GM12878 (cell line): ENCODE results near the gene FAM193A. TPM values are rescaled to one million over a fixed set of nuclear protein-coding genes. Genes with fewer than 3 reads are reported as not detected.
A peak's percentile ranks its signal among the peaks of the same experiment; 100 is the strongest.

ENCODE experiments used
- ATF3 ChIP-seq: IDR thresholded peaks from 2 replicates; pipeline ENCODE4 v1.6.1; 2011; ENCODE audit warnings: low read depth, mild to moderate bottlenecking, low read length, moderate library complexity, borderline replicate concordance; ENCODE audit errors: extremely low read depth
- BCL3 ChIP-seq: IDR thresholded peaks from 2 replicates; pipeline ENCODE4 v1.6.1; 2011; ENCODE audit warnings: borderline replicate concordance, low read depth, mild to moderate bottlenecking, moderate library complexity, low read length; ENCODE audit not compliant: insufficient read depth, poor library complexity, severe bottlenecking
- BHLHE40 ChIP-seq, 2 experiments: fragments of 450-650 bp in 1 of 2; IDR thresholded peaks; 2 replicates each; pipeline ENCODE4 v1.6.1; 2011 to 2017; ENCODE audit warnings: low read depth in 2 of 2, borderline replicate concordance in 1 of 2, improper control_type of control experiment in 1 of 2, low read length in 1 of 2, mild to moderate bottlenecking in 1 of 2
- CBFB ChIP-seq: IDR thresholded peaks from 2 replicates; pipeline ENCODE4 v1.6.1; 2016; ENCODE audit warnings: antibody characterized with exemption, low read depth
- CHD1 ChIP-seq: IDR thresholded peaks from 2 replicates; pipeline ENCODE4 v1.6.1; 2012; ENCODE audit warnings: low read depth, low read length, improper control_type of control experiment
- CREB1 ChIP-seq: IDR thresholded peaks from 2 replicates; pipeline ENCODE4 v1.6.1; 2012; ENCODE audit warnings: low read depth, mild to moderate bottlenecking, inconsistent platforms
- CREM ChIP-seq: IDR thresholded peaks from 2 replicates; pipeline ENCODE4 v1.6.1; 2014; ENCODE audit warnings: antibody characterized with exemption, low read depth
- DPF2 ChIP-seq: fragments of 450-650 bp; IDR thresholded peaks from 2 replicates; pipeline ENCODE4 v1.6.1; 2017; ENCODE audit warnings: mild to moderate bottlenecking
- E2F4 ChIP-seq: IDR thresholded peaks from 2 replicates; pipeline ENCODE4 v1.6.1; 2012; ENCODE audit warnings: low read depth, low read length, improper control_type of control experiment
- EGR1 ChIP-seq, 2 experiments: IDR thresholded peaks; 1 replicate in 1 of 2; 2 replicates in 1 of 2; pipeline ENCODE4 v1.6.1; 2011 to 2012; ENCODE audit warnings: low read depth in 2 of 2, low read length in 2 of 2, borderline replicate concordance in 1 of 2, mild to moderate bottlenecking in 1 of 2, moderate library complexity in 1 of 2
- ESRRA ChIP-seq: IDR thresholded peaks from 2 replicates; pipeline ENCODE4 v1.6.1; 2012; ENCODE audit warnings: mild to moderate bottlenecking, low read length, improper control_type of control experiment
- ETV6 ChIP-seq, 2 experiments: fragments of 450-650 bp in 1 of 2; IDR thresholded peaks in 1 of 2; conservative IDR thresholded peaks in 1 of 2; 2 replicates each; pipeline ENCODE4 v1.6.1; 2014; ENCODE audit warnings: antibody characterized with exemption in 1 of 2, borderline replicate concordance in 1 of 2, low read depth in 1 of 2, mild to moderate bottlenecking in 1 of 2, moderate library complexity in 1 of 2
- GABPA ChIP-seq: IDR thresholded peaks from 2 replicates; pipeline ENCODE4 v1.6.1; 2014; ENCODE audit warnings: antibody characterized with exemption, low read depth, mild to moderate bottlenecking, inconsistent platforms
- GATAD2B ChIP-seq: fragments of 450-650 bp; conservative IDR thresholded peaks from 2 replicates; pipeline ENCODE4 v1.6.1; 2017; ENCODE audit warnings: low read depth, mild to moderate bottlenecking, moderate library complexity
- KLF5 ChIP-seq: fragments of 450-650 bp; IDR thresholded peaks from 2 replicates; pipeline ENCODE4 v1.6.1; 2014; ENCODE audit warnings: mild to moderate bottlenecking; ENCODE audit not compliant: partially characterized antibody
- MEF2B ChIP-seq: fragments of 450-650 bp; IDR thresholded peaks from 2 replicates; pipeline ENCODE4 v1.6.1; 2018; ENCODE audit warnings: mild to moderate bottlenecking, moderate library complexity; ENCODE audit not compliant: partially characterized antibody, poor library complexity, severe bottlenecking
- MXI1 ChIP-seq: fragments of 150-350 bp; IDR thresholded peaks from 2 replicates; pipeline ENCODE4 v1.6.1; 2011; ENCODE audit warnings: low read depth, mild to moderate bottlenecking, inconsistent platforms, low read length, improper control_type of control experiment
- NRF1 ChIP-seq: conservative IDR thresholded peaks from 2 replicates; pipeline ENCODE4 v1.6.1; 2011; ENCODE audit warnings: mild to moderate bottlenecking, low read depth, low read length, improper control_type of control experiment
- PBX3 ChIP-seq: IDR thresholded peaks from 2 replicates; pipeline ENCODE4 v1.6.1; 2011; ENCODE audit warnings: mild to moderate bottlenecking, low read depth, low read length, moderate library complexity; ENCODE audit not compliant: insufficient replicate concordance
- POLR2AphosphoS2 ChIP-seq: IDR thresholded peaks from 2 replicates; pipeline ENCODE4 v1.6.1; 2011; ENCODE audit warnings: low read depth, mild to moderate bottlenecking, low read length, improper control_type of control experiment, moderate library complexity
- RBBP5 ChIP-seq: fragments of 200-600 bp; sonication (generic); conservative IDR thresholded peaks from 2 replicates; pipeline ENCODE4 v1.6.1; 2016
- RCOR1 ChIP-seq: conservative IDR thresholded peaks from 2 replicates; pipeline ENCODE4 v1.6.1; 2012; ENCODE audit warnings: low read depth, low read length, improper control_type of control experiment
- RFX5 ChIP-seq: IDR thresholded peaks from 2 replicates; pipeline ENCODE4 v1.6.1; 2011; ENCODE audit warnings: low read depth, low read length, improper control_type of control experiment
- SP1 ChIP-seq: IDR thresholded peaks from one replicate; pipeline ENCODE4 v1.6.1; 2011; ENCODE audit warnings: low read depth, low read length
- SUPT20H ChIP-seq: IDR thresholded peaks from 2 replicates; pipeline ENCODE4 v1.6.1; 2011; ENCODE audit warnings: low read depth, mild to moderate bottlenecking, low read length, moderate library complexity, borderline replicate concordance; ENCODE audit not compliant: control insufficient read depth
- TAF1 ChIP-seq: IDR thresholded peaks from 2 replicates; pipeline ENCODE4 v1.6.1; 2011; ENCODE audit warnings: mild to moderate bottlenecking, low read depth, low read length, borderline replicate concordance
- TARDBP ChIP-seq: IDR thresholded peaks from 2 replicates; pipeline ENCODE4 v1.6.1; 2016; ENCODE audit warnings: borderline replicate concordance
- WRNIP1 ChIP-seq: IDR thresholded peaks from 2 replicates; pipeline ENCODE4 v1.6.1; 2011; ENCODE audit warnings: low read depth, low read length, improper control_type of control experiment, borderline replicate concordance
- ZNF24 ChIP-seq: fragments of 450-650 bp; IDR thresholded peaks from 2 replicates; pipeline ENCODE4 v1.6.1; 2017; ENCODE audit warnings: antibody characterized with exemption, mild to moderate bottlenecking
- polyA plus RNA-seq, 11 experiments: library from polyadenylated mRNA; depleted of rRNA in 4 of 11; unstranded in 6 of 11; stranded (reverse) in 5 of 11; fragments of >200 nt; fragmentation: Nextera tagmentation in 4 of 11; fragmentation: Illumina TruSeq in 1 of 11; extraction: Ambion mirVana in 4 of 11; extraction: Trizol in 1 of 11; gene quantifications; 1 replicate in 1 of 11; 2 replicates in 10 of 11; pipeline versions ENCODE4 v1.2.1 to v1.2.3, GENCODE V29; 2011 to 2016; ENCODE audit warnings: inconsistent platforms in 2 of 11, missing spikeins in 2 of 11, low read depth in 1 of 11
- total RNA-seq, 4 experiments: library from RNA; depleted of rRNA in 3 of 4; stranded (reverse); fragments of >200 nt in 3 of 4; fragmentation: Illumina TruSeq in 1 of 4; extraction: Trizol in 1 of 4; gene quantifications; 2 replicates each; pipeline versions ENCODE4 v1.2.1 to v1.2.3, GENCODE V29; 2013 to 2021

Gene FAM193A
- total and polyA plus RNA-seq, 10 of the 15 experiments (the other 5 are each of a cell fraction or from before 2014, with no cell fraction given) = 0.52 to 23.3 (median 7.4) TPM

- no peak for TF ChIP-seq TAF1
- no peak for TF ChIP-seq SP1
- TF ChIP-seq CREB1 = 0 out of 2 replicates have a peak, but pooled peaks have one; percentile 21
- peak in 1 of 2 experiments; percentile 24; a peak in 1 of 4 replicates for TF ChIP-seq BHLHE40 (IDR thresholded peaks at IDR 0.05; ENCODE audit: borderline replicate concordance in 1 of 2, low read depth in 2 of 2, low read length in 1 of 2)
- TF ChIP-seq EGR1 (IDR thresholded peaks at IDR 0.05; ENCODE audit: borderline replicate concordance in 1 of 2, low read depth in 2 of 2, low read length in 2 of 2) = no peak
- no peak for TF ChIP-seq GATAD2B
- no peak for TF ChIP-seq ZNF24
- no peak for TF ChIP-seq SUPT20H
- TF ChIP-seq KLF5 = no peak
- TF ChIP-seq CREM = no peak
- TF ChIP-seq ETV6 (conservative IDR thresholded peaks at IDR 0.05 in 1 of 2, IDR thresholded peaks at IDR 0.05 in 1 of 2; ENCODE audit: borderline replicate concordance in 1 of 2, low read depth in 1 of 2) = peak in 1 of 2 experiments; percentile 34; a peak in 1 of 4 replicates
- TF ChIP-seq MEF2B = no peak
- no peak for TF ChIP-seq MXI1
- no peak for TF ChIP-seq POLR2AphosphoS2
- TF ChIP-seq BCL3 = no peak
- TF ChIP-seq GABPA = no peak
- TF ChIP-seq RFX5 = no peak
- TF ChIP-seq ATF3 = no peak
- TF ChIP-seq E2F4 = no peak
- TF ChIP-seq RBBP5 = no peak
- TF ChIP-seq CHD1 = no peak
- no peak for TF ChIP-seq WRNIP1
- TF ChIP-seq CBFB = peak; percentile 39; the same call in 1 of the 2 replicates
- no peak for TF ChIP-seq RCOR1
- no peak for TF ChIP-seq ESRRA
- TF ChIP-seq NRF1 = no peak
- TF ChIP-seq TARDBP = no peak
- TF ChIP-seq PBX3 = no peak
- TF ChIP-seq DPF2 = no peak
These were observed 24.8 kb upstream of the FAM193A start (continued) for GRCh38 chr4:2511645-2512131.
